AG09319 (cell line): Measurements from ENCODE around the gene DHX35.
"Not testable (repeated sequence)": the region's sequence is repeated elsewhere in the genome, so short reads cannot be mapped to it uniquely, and the experiment has no call there.

Experiments used
- DNase-seq: peaks from one replicate; pipeline ENCODE4 v3.0.0-alpha.2; 2010; ENCODE audit warnings: low read depth; ENCODE audit errors: extremely low read depth
- TF ChIP-seq, protein P1 (sequence below): IDR thresholded peaks from 2 replicates; pipeline ENCODE4 v1.5.1; 2011; ENCODE audit warnings: low read depth, mild to moderate bottlenecking, inconsistent platforms, low read length, moderate library complexity

Gene DHX35

DNA sequence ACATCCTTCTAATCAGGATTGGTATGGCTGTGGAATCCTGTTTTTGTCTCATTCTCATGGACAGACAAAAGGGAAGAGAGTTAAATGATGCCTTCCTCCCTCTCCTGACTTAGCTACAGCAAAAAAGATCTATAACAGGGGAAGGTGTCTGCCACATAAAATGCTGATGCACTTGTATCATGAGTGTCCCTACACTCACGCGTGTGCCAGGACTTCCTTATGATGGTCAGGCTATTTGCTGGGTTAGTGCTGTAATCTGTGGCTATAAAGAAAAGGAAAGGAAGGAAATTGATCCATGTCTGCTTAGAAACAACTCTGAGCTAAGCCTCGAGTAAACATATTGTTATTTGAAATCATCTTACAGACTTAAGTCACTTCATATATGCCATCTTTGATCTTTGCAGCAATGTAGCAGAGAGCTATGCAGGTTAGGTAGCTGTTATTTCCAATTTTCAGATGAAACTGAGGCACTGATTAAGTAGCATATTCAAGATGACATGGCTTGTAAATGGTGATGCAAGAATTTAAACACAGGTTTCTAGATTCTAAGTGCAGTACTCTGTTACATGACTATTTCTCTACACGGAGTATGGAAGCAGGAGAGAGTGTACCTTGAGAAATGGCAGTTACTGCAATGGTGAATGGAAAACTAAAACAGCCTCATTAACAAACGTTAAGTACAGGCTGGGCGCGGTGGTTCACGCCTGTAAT is 8.4 kb upstream of the DHX35 start:
- no peak for DNase-seq
- TF ChIP-seq, protein P1, sequence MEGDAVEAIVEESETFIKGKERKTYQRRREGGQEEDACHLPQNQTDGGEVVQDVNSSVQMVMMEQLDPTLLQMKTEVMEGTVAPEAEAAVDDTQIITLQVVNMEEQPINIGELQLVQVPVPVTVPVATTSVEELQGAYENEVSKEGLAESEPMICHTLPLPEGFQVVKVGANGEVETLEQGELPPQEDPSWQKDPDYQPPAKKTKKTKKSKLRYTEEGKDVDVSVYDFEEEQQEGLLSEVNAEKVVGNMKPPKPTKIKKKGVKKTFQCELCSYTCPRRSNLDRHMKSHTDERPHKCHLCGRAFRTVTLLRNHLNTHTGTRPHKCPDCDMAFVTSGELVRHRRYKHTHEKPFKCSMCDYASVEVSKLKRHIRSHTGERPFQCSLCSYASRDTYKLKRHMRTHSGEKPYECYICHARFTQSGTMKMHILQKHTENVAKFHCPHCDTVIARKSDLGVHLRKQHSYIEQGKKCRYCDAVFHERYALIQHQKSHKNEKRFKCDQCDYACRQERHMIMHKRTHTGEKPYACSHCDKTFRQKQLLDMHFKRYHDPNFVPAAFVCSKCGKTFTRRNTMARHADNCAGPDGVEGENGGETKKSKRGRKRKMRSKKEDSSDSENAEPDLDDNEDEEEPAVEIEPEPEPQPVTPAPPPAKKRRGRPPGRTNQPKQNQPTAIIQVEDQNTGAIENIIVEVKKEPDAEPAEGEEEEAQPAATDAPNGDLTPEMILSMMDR = no peak

DNA sequence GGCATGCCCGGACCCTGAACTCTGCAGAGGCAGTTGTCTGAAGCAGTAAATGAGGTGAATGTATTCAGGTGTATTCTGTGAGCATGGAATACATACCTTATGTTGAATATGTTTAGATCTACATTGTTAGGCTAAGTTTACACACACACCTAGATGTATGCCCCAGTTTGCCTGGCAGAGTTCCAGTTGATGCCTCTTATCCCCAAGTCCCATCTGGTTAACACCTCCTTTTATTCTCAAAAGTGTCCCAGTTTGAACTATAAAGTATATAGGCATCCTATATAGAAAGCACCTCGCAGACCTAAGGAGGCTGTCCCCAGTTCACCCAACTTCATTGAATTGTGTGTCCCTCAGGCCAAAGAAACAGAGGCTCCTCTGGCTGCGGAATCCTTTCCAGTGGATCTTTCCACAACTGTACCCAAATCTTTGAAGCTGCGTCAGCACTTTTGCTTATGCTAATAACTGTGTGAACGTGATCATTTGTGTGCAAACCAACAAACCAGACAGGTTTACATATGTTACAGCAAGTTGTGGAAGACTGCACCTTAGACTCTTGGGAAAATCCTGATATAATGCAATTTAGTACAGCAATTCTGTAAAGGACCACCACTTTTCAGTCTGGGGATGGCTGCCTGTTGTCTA is 4.8 kb upstream of the DHX35 start:
- TF ChIP-seq, protein P1 = no peak
- DNase-seq = no peak

DNA sequence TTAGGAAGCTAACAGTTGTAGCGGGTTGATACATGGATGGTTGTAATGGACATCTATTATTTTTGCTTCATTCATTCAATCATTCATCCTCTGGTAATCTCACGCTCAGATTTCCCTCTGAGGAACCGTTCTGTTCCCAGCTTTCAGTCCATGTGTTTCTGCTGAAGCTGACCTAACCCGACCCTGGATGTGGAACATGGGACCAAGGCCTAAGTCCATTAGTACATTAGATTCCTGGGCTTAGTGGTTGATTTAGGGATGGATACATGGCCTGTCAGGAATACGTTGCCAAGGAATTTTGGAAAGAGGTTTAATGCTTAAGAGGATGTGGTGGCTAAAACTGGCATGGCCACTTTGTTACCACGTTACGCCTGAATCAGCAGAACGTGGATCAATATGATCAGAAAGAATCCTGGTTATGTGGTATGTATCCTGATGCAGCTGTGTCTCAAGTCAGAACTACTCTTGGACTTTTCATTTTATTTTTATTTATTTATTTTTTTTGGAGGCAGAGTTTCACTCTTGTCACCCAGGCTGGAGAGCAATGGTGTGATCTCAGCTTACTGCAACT is 4.1 kb upstream of the DHX35 start:
- no peak for DNase-seq
- TF ChIP-seq, protein P1 = no peak

DNA sequence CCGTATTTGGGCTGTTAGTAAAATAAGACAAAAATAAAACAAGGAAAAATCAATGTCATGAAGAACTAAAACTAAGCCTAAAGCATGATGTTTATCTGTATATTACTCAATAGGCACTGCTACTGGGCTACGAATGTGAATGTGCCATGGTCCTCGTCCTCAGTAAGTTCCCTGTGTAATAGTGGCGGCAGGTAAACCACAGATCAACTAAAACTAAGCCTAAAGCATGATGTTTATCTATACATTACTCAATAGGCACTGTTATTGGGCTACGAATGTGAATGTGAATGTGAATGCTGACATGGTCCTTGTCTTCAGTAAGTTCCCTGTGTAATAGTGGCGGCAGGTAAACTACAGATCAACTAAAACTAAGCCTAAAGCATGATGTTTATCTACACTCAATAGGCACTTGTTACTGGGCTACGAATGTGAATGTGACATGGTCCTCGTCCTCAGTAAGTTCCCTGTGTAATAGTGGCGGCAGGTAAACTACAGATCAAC is 1.9 kb upstream of the DHX35 start:
- DNase-seq = not testable (repeated sequence)

DNA sequence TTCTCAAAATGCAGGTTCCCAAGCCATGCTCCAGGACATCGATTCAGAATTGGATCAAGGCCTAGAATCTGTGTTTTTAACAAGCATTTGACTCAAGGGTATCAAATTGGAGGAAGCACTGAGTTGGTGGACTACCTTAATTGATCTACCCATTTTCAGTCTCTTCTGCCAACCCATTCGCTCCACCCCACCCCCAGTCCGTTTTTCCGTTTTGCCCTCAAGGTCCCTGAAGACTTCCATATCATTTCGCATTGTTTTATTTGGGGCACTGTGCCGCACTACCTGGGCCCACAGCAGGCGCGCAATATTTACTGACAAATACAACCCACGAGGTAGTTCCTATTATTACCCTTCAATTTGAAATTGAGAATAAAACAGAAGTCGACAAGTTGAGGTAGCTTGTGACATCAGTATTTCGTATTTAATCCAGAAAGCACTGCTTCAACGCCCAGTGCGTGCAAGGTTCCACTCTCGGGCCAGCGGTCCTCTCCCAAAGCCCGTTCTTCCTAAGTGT is 557 bp upstream of the DHX35 start:
- TF ChIP-seq, protein P1 = no peak
- no peak for DNase-seq

DNA sequence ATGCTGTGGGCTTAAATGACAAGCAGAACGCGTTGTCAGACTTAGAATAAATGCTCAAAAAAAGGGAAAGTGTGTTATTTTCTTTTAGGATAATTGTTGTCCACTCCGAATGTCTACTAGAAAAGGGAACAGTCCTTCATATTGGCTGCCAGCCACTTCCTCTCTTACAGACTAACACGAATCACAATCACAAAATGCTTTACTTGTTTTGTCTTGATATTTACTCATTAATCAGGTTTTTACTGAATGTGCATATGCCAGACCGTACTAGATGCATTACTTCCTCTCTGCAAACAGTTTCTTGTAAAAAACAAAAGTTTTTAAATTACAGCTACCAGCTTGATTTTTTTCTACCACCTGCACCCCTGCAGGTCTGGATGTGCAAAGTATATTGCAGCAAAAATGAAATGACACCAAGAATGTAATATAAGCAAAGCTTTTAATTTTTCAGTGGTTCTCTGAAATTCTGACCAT is 821 bp downstream of the DHX35 start:
- no peak for DNase-seq
- TF ChIP-seq, protein P1 = no peak

DNA sequence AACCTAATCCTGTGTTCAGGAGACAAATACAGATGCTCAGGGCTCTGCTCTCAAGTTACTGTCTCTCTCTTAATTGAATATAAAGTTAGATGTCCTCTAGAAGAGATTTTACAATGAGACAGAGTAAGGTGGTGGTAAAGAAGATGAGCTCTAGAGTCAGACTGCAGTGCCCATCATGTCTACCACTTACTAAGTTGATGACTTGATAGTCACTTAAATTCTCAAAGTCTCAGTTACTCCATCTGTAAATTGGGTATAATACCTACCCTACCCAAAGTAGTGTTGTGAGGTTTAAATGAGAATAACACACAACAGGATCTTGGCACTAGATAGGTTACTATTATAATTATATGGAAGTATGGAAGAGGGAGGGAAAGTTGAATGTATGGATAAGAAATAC is 1.6 kb downstream of the DHX35 start:
- DNase-seq = no peak
- TF ChIP-seq, protein P1 = no peak
